Stimulated activated CD4-positive, alpha-beta T cell treated with anti-CD3 and anti-CD28 coated beads, TNF-alpha, amount 100 ng/mL, for 24 hours (primary cell): ENCODE data around the gene RDH11.
"Not testable (repeated sequence)": the region's sequence is repeated elsewhere in the genome, so short reads cannot be mapped to it uniquely, and the experiment has no call there.

Experiments used
- DNase-seq, 3 experiments: peaks; one replicate each; pipeline ENCODE4 v3.0.0-alpha.2; 2020; ENCODE audit warnings: low read depth in 3 of 3

Gene RDH11

DNA sequence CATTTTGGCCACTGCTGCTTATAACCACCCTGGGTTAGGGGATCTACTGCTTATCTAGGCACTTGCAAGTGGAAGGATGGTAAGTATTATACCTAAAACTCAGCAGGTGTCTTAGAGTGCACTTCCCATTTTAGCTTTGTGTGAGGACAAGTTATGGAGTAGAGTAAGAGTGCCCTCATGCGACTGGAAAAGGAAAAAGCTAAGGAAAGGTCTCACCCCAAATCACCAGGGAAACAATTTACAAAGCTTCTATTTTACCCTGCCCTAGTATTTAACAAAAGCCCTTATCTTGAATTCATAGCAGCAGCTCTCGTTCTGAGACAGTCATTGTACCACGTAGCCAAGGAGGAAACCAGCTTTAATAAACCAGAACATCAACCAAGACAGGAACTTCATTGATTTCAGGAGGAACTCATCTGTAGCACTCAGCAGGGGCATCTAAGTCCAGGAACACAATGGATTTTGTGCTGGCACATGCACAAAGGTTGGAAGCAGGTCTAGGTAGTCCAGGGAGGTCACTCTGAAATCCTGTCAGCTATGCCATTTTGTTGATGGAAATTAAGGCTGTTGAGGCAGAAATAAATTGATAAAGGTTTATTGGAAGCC, 9.0 kb upstream of the RDH11 start:
- DNase-seq, result peak in 2 of 3 experiments; percentile 4 to 27

DNA sequence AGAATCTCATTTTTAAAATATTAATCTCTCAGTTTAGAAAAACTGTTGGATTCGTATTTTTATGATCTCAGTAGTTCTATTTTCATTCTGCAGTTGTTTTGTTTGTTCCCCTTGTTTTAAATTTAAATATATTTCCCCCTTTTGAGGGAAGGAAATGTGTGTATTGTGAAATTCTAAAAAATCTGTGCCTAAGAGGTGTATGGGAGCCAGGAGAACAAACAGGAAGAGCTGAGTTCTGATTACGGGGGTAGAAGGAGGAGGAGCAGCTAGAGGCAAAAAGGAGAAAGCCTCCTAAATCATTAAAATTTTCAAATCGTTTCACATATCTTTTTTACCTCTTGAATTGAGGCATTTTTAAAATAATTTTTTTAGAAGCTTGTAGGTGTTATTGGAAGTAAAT, 8.4 kb upstream of the RDH11 start:
- no peak for DNase-seq

DNA sequence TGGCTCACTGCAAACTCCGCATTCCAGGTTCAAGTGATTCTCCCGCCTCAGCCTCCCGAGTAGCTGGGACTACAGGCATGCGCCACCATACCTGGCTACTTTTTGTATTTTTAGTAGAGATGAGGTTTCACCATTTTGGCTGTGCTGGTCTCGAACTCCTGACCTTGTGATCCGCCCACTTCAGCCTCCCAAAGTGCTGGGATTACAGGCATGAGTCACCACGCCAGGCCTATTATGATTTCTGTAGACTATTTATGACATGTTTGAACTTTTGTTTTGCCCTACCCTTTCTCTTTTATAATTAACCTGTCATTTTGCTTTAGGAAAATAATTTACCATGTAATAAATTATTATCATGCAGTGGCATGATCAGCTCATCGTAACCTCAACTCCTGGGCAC, 5.9 kb upstream of the RDH11 start, which contains the start of gene RDH12:
TSS of gene RDH12 (plus strand) at position 395 of the 400 bp plus-strand sequence. CDS start 20,757 bp downstream, outside the sequence.
- not testable (repeated sequence) for DNase-seq

DNA sequence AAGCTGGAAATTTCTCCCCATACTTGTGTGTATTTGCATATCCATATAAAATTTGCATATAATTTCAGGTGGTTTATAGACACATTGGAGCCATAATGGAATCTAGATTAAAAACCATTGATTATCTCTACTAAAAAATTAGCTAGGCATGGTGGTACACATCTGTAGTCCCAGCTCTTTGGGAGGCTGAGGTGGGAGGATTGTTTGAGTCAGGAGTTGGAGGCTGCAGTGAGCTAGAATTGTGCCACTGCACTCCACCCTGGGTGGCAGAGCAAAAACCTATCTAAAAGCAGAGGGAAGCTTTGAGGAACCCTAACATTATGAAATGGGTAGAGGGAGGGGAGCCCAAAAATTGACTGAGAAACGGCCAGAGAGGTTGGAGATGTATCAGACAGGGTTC, 2.6 kb upstream of the RDH11 start:
- no peak for DNase-seq

GRCh38 chr14:67697006-67697405, 1.4 kb upstream of the RDH11 start:
- no peak for DNase-seq

DNA sequence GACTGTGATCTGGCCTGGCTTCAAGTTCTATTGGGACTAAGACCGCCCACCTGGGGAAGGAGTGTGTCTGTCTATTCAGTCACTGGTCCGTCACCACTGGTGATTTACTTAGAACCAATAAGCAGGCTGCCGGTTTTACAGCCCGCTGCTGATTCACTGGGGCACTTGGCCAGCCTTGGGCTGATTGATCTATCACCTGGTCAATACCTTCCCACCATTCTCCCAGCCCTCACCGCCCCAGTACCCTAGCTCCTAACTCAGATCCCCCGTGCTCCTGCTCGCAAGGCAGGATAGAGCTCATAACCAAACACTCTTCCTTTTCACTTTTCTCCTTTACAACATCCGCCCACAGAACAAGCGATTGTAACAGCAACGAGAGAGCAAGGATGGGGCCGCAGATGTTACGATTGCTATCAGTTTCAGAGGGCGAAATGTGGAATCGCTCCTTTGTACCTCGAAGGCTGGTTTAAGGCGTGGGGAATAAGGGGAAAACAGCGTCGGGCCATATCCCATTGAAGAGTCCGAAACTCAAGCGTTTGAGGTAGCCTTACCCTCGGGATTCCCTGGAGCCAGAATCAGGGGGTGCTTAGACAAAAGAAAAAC, 672 bp downstream of the RDH11 start:
- DNase-seq, result peak; percentile 45 to 73 (median 64)

DNA sequence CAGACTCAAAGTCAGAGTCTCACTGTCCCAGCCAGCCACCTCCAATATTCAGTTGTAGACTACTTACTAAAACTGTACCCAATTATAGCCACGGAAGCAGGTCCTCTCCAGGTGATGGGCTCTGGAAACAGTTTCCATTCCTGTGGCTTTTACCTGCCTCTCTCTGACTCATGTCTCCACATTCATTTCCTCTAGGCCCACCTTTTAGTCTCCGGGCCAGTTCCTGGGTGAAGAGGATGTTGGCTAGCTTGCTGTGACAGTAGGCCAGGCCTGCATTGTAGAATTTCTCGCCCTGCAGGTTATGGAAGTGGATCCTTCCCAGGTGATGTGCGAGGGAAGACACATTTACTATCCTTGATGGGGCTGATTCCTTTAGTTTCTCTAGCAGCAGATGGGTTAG, 5.6 kb downstream of the RDH11 start:
- DNase-seq, result no peak

GRCh38 chr14:67683842-67684241, 11.7 kb downstream of the RDH11 start:
- no peak for DNase-seq

DNA sequence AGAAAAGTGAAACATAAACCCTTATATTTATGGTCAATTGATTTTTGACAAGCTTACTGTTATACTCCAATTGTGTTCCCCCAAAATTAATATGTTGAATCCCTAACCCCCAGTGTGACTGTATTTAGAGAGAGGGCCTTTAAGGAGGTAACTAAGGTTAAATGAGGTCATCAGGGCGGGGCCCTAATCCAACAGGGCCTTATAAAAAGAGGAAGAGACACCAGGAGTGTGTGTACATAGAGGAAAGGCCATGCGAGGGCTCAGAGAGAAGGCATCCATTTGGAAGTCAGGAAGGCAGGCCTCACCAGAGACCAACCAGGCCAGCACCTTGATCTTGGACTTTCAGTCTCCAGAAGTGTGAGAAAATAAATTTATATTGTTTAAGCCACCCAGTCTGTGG, 14.6 kb downstream of the RDH11 start:
- no peak for DNase-seq

DNA sequence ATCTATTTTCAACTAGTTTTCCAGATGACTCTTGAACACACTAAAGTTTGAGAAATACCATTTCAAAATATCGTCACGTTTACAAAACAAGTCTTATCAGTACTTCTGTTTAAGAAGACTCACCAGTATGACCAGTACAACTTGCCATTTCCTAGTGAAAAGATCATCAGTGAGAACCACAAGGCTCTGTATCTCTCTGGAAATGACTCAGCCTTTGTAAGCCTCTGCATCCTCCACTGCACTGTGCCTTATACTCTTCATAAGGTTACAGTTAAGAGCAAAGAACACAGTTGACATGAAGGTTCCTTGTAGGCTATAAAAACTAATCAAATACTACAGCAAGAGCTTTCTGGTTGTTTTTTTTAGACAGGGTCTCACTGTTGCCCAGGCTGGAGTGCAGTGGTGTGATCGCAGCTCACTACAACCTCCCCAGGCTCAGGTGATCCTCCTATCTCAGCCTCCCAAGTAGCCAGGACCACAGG, 15.4 kb downstream of the RDH11 start:
- no peak for DNase-seq

- no peak for DNase-seq
Observed at GRCh38 chr14:67679006-67679405, 16.6 kb downstream of the RDH11 start.

- peak in 1 of 3 experiments; percentile 1 for DNase-seq
Observed at GRCh38 chr14:67675219-67675582, 20.4 kb downstream of the RDH11 start.

GRCh38 chr14:67674480-67675218, 20.9 kb downstream of the RDH11 start, which contains the start of gene VTI1B:
VTI1B (minus strand) TSS chr14:67674632; CDS start chr14:67674489, 143 bp downstream.
- peak; percentile 46 to 70 (median 61) for DNase-seq

GRCh38 chr14:67674139-67674479, 21.5 kb downstream of the RDH11 start:
- DNase-seq, result peak; percentile 20 to 58 (median 35)

- DNase-seq, result no peak
Observed at GRCh38 chr14:67673451-67673850, 22.1 kb downstream of the RDH11 start.

- DNase-seq, result no peak
Observed at GRCh38 chr14:67668559-67668958, 27.0 kb downstream of the RDH11 start.

DNA sequence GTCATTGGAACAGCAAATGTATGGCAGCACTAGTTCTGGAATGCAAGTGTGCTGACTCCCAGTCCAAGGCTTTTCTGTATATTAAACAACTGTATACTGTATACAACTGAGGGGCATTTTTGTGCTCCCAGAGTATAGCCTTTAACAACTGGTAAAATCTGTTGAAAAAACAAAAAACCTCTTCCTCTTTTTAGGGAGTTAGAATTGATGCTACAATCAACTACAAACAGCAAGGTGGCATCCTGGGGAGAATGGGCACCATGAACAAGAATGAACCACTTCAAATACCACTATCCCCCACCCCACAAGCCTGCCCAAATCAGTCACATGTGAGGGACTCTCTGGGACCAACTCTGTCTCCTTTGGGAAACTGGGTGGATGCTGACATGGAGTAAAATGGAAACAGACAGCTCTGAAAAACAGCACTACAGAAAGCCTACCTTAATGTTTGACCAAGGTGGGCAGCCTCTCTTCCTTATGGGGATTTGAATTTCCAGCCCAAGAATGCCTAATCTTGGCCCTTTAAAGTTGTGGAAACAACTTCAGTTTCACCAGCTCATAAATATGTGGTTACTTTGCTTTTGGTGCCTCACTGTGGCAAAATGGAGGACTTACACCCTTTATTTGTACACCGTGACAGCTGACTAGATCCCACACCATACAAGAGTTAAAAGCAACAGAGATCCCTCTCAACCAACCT, 28.7 kb downstream of the RDH11 start:
- peak in 1 of 3 experiments; percentile 9 for DNase-seq

DNA sequence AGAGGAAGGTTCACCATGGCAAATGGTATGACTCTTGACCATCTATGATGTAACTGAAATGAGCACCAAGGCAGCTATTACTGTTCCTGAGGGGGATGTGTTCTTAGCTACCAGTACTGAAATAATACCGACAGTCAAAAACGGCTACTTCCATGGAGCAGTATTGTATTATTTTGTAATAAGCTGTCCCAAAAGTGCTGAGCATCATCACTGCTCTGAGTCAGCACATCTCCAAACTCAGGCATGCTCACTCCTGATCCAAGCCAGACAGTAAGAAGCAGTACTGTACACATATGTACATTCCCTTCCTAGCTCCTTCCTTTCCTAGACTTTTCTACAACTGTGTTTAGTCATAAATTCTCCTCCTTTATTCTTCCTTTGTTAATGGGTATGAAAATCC, 29.7 kb downstream of the RDH11 start:
- no peak for DNase-seq

GRCh38 chr14:67663633-67664032, 31.9 kb downstream of the RDH11 start:
- no peak for DNase-seq

DNA sequence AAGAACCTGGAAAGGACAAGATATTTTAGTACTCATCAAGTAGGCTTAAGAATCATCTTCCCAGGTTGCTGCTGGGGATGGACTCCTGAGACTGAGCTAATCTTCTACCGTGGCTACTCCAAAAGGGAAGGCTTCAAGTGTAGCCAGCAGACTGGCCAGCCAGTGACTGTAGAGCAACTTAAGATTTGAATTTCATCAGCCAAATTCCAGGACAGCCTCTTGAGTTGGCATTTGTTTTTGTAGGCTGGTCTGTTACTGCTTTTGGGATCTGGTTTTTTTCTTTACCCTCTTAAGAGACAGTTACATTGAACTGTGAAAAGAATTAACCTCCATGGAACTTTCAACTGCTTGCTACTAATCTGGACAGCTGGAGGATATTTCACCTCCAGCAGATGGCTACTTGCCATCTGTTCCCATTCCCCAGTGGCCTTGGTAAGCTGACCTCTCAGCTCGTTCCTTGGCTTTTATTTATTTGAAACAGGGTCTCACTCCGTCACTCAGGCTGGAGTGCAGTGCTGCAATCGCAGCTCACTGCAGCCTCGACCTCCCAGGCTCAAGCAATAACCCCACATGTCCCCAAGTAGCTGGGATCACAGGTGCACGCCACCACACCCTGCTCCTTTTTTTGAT, 41.8 kb downstream of the RDH11 start:
- DNase-seq, result no peak

DNA sequence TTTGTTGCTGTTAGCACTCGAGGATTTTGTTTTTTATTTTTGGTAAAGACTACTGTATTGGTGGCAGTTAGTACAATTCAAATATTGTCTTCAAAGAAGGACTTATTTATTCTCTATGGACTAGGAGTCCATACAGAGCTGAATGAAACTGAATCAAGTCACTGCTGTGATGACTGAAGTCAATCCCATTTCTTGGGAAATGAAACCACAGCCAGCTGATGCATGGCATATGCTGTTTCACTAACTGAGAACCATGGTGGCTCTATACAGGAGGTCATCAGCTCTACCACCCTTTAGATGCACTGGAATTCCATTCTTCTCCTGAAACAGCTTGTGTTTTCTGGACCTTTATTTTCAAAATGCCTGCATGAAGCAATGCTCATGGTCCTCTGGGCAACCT, 43.4 kb downstream of the RDH11 start:
- DNase-seq, result no peak

DNA sequence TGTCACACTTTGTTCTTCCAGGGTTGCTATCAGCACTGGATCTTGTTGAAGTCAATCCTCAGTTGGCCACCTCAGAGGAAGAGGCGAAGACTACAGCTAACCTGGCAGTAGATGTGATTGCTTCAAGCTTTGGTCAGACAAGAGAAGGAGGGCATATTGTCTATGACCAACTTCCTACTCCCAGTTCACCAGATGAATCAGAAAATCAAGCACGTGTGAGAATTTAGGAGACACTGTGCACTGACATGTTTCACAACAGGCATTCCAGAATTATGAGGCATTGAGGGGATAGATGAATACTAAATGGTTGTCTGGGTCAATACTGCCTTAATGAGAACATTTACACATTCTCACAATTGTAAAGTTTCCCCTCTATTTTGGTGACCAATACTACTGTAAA, 44.9 kb downstream of the RDH11 start:
- DNase-seq, result no peak
